Thyroid gland (tissue), 4 donors: ENCODE measurements around the gene AFF3.

Source experiments
- CTCF ChIP-seq, 6 experiments: fragments of 200-600 bp in 3 of 6; fragments of 450-650 bp in 3 of 6; sonication (generic) in 3 of 6; IDR thresholded peaks; one replicate each; pipeline ENCODE4 v1.5.1; 2016 to 2019; ENCODE audit warnings: antibody characterized with exemption in 6 of 6, mild to moderate bottlenecking in 2 of 6, inconsistent platforms in 1 of 6, moderate library complexity in 1 of 6
- POLR2A ChIP-seq, 2 donors: fragments of 450-650 bp; IDR thresholded peaks; one replicate each; pipeline ENCODE4 v1.6.1; 2017; ENCODE audit warnings: antibody characterized with exemption in 2 of 2, mild to moderate bottlenecking in 2 of 2, moderate library complexity in 1 of 2

DNA sequence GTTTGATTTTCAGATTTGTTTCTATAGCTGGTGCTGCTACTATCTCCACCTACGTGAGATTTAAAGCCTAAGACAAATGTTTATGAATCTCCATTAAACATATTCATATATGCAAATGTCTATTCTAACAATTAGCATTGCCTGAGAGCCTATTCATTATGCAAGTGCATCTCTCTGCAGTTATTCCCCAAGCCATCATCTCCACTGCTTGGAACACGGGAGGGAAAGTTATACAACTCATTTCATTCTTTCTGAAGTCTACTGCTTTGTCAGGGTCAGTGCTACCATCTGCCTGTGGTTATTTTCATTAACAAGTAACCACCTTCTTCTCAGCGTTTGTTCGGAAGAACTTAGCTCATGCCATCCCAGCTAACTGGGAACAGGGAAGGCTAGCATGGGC, 463.8 kb downstream of the AFF3 start:
- no peak for TF ChIP-seq CTCF (IDR thresholded peaks at IDR 0.05)
- TF ChIP-seq POLR2A (IDR thresholded peaks at IDR 0.05) = no peak
